ENCODE data around the gene ABTB2. TPM values are rescaled to one million over a fixed set of nuclear protein-coding genes. Genes with fewer than 3 reads are reported as not detected.

Gene ABTB2
- total and polyA plus RNA-seq, 2 donors (not counting 1 experiment from before 2014, with no cell fraction given), result 1.0 to 5.8 TPM

GRCh38 chr11:34300026-34300925 is 57.5 kb downstream of the ABTB2 start:
- Histone ChIP-seq H3K9ac (ENCODE audit: insufficient read depth, low read length) (no peak overlapping the region), H2AFZ (ENCODE audit: low read length) (no peak overlapping the region), H3K79me2 (ENCODE audit: control insufficient read depth, insufficient read depth, low read length) (no peaks in the 10 kb centered on the region), H4K20me1 (ENCODE audit: control insufficient read depth, extremely low read depth, insufficient read depth, low read length) (no peaks in the 10 kb centered on the region), H3K4me3 (replicated peaks in 1 of 4; ENCODE audit: control extremely low read depth in 1 of 4, insufficient read depth in 1 of 4, low read depth in 3 of 4, low read length in 4 of 4) (no peak overlapping the region), H3K27ac (ENCODE audit: insufficient read depth, low read length) (no peak overlapping the region), H3K27me3 (ENCODE audit: control insufficient read depth, insufficient read depth, low read length) (no peaks in the 10 kb centered on the region), H3K4me2 (ENCODE audit: extremely low read depth, insufficient read depth, low read length) (no peak overlapping the region), H3K9me3 (ENCODE audit: control insufficient read depth, insufficient read depth, low read depth, low read length) (no peaks in the 10 kb centered on the region), H3K36me3 (ENCODE audit: control insufficient read depth, insufficient read depth, low read length) (no peaks in the 10 kb centered on the region), H3K4me1 (ENCODE audit: control insufficient read depth, extremely low read depth, insufficient read depth, low read length) (peaks cover 8% of the 10 kb centered on the region)
- TF ChIP-seq CTCF (conservative IDR thresholded peaks at IDR 0.05 in 1 of 2, IDR thresholded peaks at IDR 0.05 in 1 of 2; ENCODE audit: low read depth in 1 of 2, low read length in 2 of 2) (no peak), EZH2 (IDR thresholded peaks at IDR 0.05; ENCODE audit: low read length, missing control alignments) (no peak)
- DNase-seq (ENCODE audit: low read depth in 2 of 2), result no peak

- Histone ChIP-seq H3K9me3 (ENCODE audit: control insufficient read depth, insufficient read depth, low read depth, low read length) (no peaks in the 10 kb centered on the region), H3K36me3 (ENCODE audit: control insufficient read depth, insufficient read depth, low read length) (no peaks in the 10 kb centered on the region), H3K27me3 (ENCODE audit: control insufficient read depth, insufficient read depth, low read length) (no peaks in the 10 kb centered on the region), H4K20me1 (ENCODE audit: control insufficient read depth, extremely low read depth, insufficient read depth, low read length) (no peaks in the 10 kb centered on the region), H3K9ac (ENCODE audit: insufficient read depth, low read length) (no peak overlapping the region), H3K79me2 (ENCODE audit: control insufficient read depth, insufficient read depth, low read length) (no peaks in the 10 kb centered on the region), H2AFZ (ENCODE audit: low read length) (no peak overlapping the region), H3K4me2 (ENCODE audit: extremely low read depth, insufficient read depth, low read length) (no peak overlapping the region), H3K27ac (ENCODE audit: insufficient read depth, low read length) (no peak overlapping the region), H3K4me1 (ENCODE audit: control insufficient read depth, extremely low read depth, insufficient read depth, low read length) (peaks cover 8% of the 10 kb centered on the region), H3K4me3 (replicated peaks in 1 of 4; ENCODE audit: control extremely low read depth in 1 of 4, insufficient read depth in 1 of 4, low read depth in 3 of 4, low read length in 4 of 4) (no peak overlapping the region)
- DNase-seq (ENCODE audit: low read depth in 2 of 2), result no peak
- TF ChIP-seq CTCF (conservative IDR thresholded peaks at IDR 0.05 in 1 of 2, IDR thresholded peaks at IDR 0.05 in 1 of 2; ENCODE audit: low read depth in 1 of 2, low read length in 2 of 2) (no peak), EZH2 (IDR thresholded peaks at IDR 0.05; ENCODE audit: low read length, missing control alignments) (no peak)
Measured at GRCh38 chr11:34299284-34299972, 58.4 kb downstream of the ABTB2 start.

GRCh38 chr11:34298871-34299270 is 58.9 kb downstream of the ABTB2 start:
- H3K36me3 ChIP-seq (ENCODE audit: control insufficient read depth, insufficient read depth, low read length), result no peaks in the 10 kb centered on the region
- H3K79me2 ChIP-seq (ENCODE audit: control insufficient read depth, insufficient read depth, low read length), result no peaks in the 10 kb centered on the region
- no peaks in the 10 kb centered on the region for H4K20me1 ChIP-seq (ENCODE audit: control insufficient read depth, extremely low read depth, insufficient read depth, low read length)
- H3K4me2 ChIP-seq (ENCODE audit: extremely low read depth, insufficient read depth, low read length), result no peak overlapping the region
- H3K4me1 ChIP-seq (ENCODE audit: control insufficient read depth, extremely low read depth, insufficient read depth, low read length), result peaks cover 8% of the 10 kb centered on the region
- H3K27ac ChIP-seq (ENCODE audit: insufficient read depth, low read length), result no peak overlapping the region
- H3K9ac ChIP-seq (ENCODE audit: insufficient read depth, low read length), result no peak overlapping the region
- H2AFZ ChIP-seq (ENCODE audit: low read length), result no peak overlapping the region
- DNase-seq (ENCODE audit: low read depth in 2 of 2), result no peak
- no peaks in the 10 kb centered on the region for H3K27me3 ChIP-seq (ENCODE audit: control insufficient read depth, insufficient read depth, low read length)
- no peak for TF ChIP-seq EZH2 (IDR thresholded peaks at IDR 0.05; ENCODE audit: low read length, missing control alignments)
- no peak for TF ChIP-seq CTCF (conservative IDR thresholded peaks at IDR 0.05 in 1 of 2, IDR thresholded peaks at IDR 0.05 in 1 of 2; ENCODE audit: low read depth in 1 of 2, low read length in 2 of 2)
- no peaks in the 10 kb centered on the region for H3K9me3 ChIP-seq (ENCODE audit: control insufficient read depth, insufficient read depth, low read depth, low read length)
- no peak overlapping the region for H3K4me3 ChIP-seq (replicated peaks in 1 of 4; ENCODE audit: control extremely low read depth in 1 of 4, insufficient read depth in 1 of 4, low read depth in 3 of 4, low read length in 4 of 4)
